ENCODE measurements around the gene NELFA.
"Not testable (repeated sequence)": the region's sequence is repeated elsewhere in the genome, so short reads cannot be mapped to it uniquely, and the experiment has no call there.

Gene NELFA

DNA sequence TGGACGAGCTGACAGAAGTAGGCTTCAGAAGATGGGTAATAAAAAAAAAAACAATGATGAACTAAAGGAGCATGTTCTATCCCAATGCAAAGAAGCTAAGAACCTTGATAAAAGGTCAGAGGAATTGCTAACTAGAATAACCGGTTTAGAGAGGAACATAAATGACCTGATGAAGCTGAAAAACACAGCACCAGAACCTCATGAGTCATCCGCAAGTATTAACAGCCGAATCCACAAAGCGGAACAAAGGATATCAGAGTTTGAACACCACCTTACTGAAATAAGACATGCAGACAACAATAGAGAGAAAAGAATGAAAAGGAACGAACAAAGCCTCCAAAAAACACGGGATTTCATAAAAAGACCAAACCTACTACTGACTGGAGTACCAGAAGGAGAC, 10.5 kb downstream of the NELFA start:
- no peak for DNase-seq (ENCODE audit: low spot score)
- TF ChIP-seq, protein P1, sequence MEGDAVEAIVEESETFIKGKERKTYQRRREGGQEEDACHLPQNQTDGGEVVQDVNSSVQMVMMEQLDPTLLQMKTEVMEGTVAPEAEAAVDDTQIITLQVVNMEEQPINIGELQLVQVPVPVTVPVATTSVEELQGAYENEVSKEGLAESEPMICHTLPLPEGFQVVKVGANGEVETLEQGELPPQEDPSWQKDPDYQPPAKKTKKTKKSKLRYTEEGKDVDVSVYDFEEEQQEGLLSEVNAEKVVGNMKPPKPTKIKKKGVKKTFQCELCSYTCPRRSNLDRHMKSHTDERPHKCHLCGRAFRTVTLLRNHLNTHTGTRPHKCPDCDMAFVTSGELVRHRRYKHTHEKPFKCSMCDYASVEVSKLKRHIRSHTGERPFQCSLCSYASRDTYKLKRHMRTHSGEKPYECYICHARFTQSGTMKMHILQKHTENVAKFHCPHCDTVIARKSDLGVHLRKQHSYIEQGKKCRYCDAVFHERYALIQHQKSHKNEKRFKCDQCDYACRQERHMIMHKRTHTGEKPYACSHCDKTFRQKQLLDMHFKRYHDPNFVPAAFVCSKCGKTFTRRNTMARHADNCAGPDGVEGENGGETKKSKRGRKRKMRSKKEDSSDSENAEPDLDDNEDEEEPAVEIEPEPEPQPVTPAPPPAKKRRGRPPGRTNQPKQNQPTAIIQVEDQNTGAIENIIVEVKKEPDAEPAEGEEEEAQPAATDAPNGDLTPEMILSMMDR (IDR thresholded peaks at IDR 0.05; ENCODE audit: poor library complexity, severe bottlenecking), result no peak
- no peak for ATAC-seq (ENCODE audit: low read depth)
- H3K36me3 ChIP-seq (ENCODE audit: low read depth), result peaks cover 31% of the 10 kb centered on the region
- no peak overlapping the region for H3K4me3 ChIP-seq (ENCODE audit: severe bottlenecking)
- peaks cover 10% of the 10 kb centered on the region for H3K4me1 ChIP-seq (ENCODE audit: insufficient read depth, poor library complexity, severe bottlenecking)
- H3K9me3 ChIP-seq (ENCODE audit: severe bottlenecking), result peaks cover 12% of the 10 kb centered on the region
- H3K27me3 ChIP-seq (ENCODE audit: insufficient read depth, poor library complexity, severe bottlenecking), result no peaks in the 10 kb centered on the region
- H3K27ac ChIP-seq (ENCODE audit: poor library complexity, severe bottlenecking), result no peak overlapping the region

- peaks cover 10% of the 10 kb centered on the region for H3K4me1 ChIP-seq (ENCODE audit: insufficient read depth, poor library complexity, severe bottlenecking)
- peaks cover 12% of the 10 kb centered on the region for H3K9me3 ChIP-seq (ENCODE audit: severe bottlenecking)
- H3K27ac ChIP-seq (ENCODE audit: poor library complexity, severe bottlenecking), result no peak overlapping the region
- TF ChIP-seq, protein P1 (IDR thresholded peaks at IDR 0.05; ENCODE audit: poor library complexity, severe bottlenecking), result no peak
- H3K4me3 ChIP-seq (ENCODE audit: severe bottlenecking), result no peak overlapping the region
- H3K36me3 ChIP-seq (ENCODE audit: low read depth), result peaks cover 25% of the 10 kb centered on the region
- ATAC-seq (ENCODE audit: low read depth) (no peak), DNase-seq (ENCODE audit: low spot score) (no peak)
- H3K27me3 ChIP-seq (ENCODE audit: insufficient read depth, poor library complexity, severe bottlenecking), result no peaks in the 10 kb centered on the region
These were observed 11.1 kb downstream of the NELFA start for GRCh38 chr4:1997712-1998111.

DNA sequence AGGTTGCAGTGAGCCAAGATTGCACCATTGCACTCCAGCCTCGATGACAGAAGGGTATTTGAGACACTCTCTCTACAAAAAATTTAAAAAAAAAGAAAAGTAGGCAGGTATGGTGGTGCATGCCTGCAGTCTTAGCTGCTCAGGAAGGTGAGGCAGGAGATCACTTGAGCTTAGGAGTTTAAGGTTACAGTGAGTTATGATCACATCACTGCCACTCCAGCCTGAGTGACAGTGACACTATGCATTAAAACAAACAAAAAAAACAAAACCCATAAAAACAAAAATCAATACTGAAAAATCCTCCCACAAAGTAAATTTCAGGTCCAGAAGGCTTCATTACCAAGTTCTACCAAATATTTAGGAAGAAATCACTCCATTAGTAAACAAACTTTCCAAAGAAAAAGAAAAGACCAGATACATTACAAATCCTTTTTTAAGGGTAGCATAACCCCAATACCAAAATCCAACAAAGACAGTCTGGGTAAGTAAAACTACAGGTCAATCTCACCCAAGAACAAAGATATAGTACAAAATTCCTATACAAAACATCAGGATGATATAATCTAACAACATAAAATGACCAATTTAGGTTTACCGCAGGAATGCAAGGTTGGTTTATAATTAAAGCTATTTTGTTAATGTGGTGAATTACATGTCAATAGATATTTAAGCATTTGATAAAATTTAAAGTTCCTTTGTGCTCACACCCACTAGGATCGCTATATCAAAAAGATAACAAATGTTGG, 11.7 kb downstream of the NELFA start:
- ATAC-seq (ENCODE audit: low read depth) (no peak), DNase-seq (ENCODE audit: low spot score) (no peak)
- TF ChIP-seq, protein P1 (IDR thresholded peaks at IDR 0.05; ENCODE audit: poor library complexity, severe bottlenecking), result no peak
- Histone ChIP-seq H3K36me3 (ENCODE audit: low read depth) (peaks cover 21% of the 10 kb centered on the region), H3K4me1 (ENCODE audit: insufficient read depth, poor library complexity, severe bottlenecking) (peaks cover 10% of the 10 kb centered on the region), H3K27ac (ENCODE audit: poor library complexity, severe bottlenecking) (no peak overlapping the region), H3K4me3 (ENCODE audit: severe bottlenecking) (no peak overlapping the region), H3K27me3 (ENCODE audit: insufficient read depth, poor library complexity, severe bottlenecking) (no peaks in the 10 kb centered on the region), H3K9me3 (ENCODE audit: severe bottlenecking) (peaks cover 12% of the 10 kb centered on the region)

DNA sequence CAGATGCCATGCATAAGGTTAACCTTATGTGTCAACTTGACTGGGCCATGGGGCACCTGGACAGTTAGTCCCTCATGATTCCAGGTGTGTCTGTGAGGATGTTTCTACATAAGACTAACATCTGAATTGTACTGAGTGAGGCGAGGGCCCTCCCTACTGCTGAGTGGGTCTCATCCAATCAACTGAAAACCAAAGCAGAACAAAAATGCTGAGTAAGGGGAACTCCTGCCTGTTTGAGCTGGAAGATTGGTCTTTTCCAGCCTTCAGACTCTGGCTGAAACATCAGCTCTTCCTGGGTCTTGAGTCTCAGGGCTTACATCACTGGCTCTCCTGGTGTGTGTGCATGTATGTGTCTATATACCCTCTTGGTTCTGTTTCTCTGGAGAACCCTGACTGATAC, 13.8 kb downstream of the NELFA start:
- Histone ChIP-seq H3K9me3 (ENCODE audit: severe bottlenecking) (peaks cover 10% of the 10 kb centered on the region), H3K4me3 (ENCODE audit: severe bottlenecking) (no peak overlapping the region), H3K27ac (ENCODE audit: poor library complexity, severe bottlenecking) (no peak overlapping the region), H3K27me3 (ENCODE audit: insufficient read depth, poor library complexity, severe bottlenecking) (no peaks in the 10 kb centered on the region), H3K4me1 (ENCODE audit: insufficient read depth, poor library complexity, severe bottlenecking) (peaks cover 10% of the 10 kb centered on the region), H3K36me3 (ENCODE audit: low read depth) (peaks cover 21% of the 10 kb centered on the region)
- DNase-seq (ENCODE audit: low spot score) (no peak), ATAC-seq (ENCODE audit: low read depth) (no peak)
- TF ChIP-seq, protein P1 (IDR thresholded peaks at IDR 0.05; ENCODE audit: poor library complexity, severe bottlenecking), result no peak

- H3K27ac ChIP-seq (ENCODE audit: poor library complexity, severe bottlenecking); H3K27me3 ChIP-seq (ENCODE audit: insufficient read depth, poor library complexity, severe bottlenecking); H3K4me3 ChIP-seq (ENCODE audit: severe bottlenecking); H3K4me1 ChIP-seq (ENCODE audit: insufficient read depth, poor library complexity, severe bottlenecking); H3K9me3 ChIP-seq (ENCODE audit: severe bottlenecking); DNase-seq (ENCODE audit: low spot score); ATAC-seq (ENCODE audit: low read depth): not testable (repeated sequence)
- peaks cover 29% of the 10 kb centered on the region for H3K36me3 ChIP-seq (ENCODE audit: low read depth)
These were observed 14.9 kb downstream of the NELFA start for GRCh38 chr4:1993718-1994516.
